Stimulated activated CD4-positive, alpha-beta T cell treated with anti-CD3 and anti-CD28 coated beads, Interleukin-4, amount 100 ng/mL, for 48 hours (primary cell): Measurements from ENCODE around the gene TGM5.

ENCODE experiments used
- DNase-seq, 2 donors: peaks; one replicate each; pipeline ENCODE4 v3.0.0-alpha.2; 2020; ENCODE audit warnings: low read depth in 2 of 2

The TGM5 gene

GRCh38 chr15:43193710-43194109 is 73.0 kb downstream of the TGM5 start:
- no peak for DNase-seq

- no peak for DNase-seq
Measured at GRCh38 chr15:43190178-43190577, 76.5 kb downstream of the TGM5 start.

GRCh38 chr15:43189296-43189695 is 77.4 kb downstream of the TGM5 start:
- DNase-seq = no peak

- DNase-seq = no peak
Measured at GRCh38 chr15:43187544-43188155, 79.1 kb downstream of the TGM5 start.

GRCh38 chr15:43186003-43186353 is 80.8 kb downstream of the TGM5 start:
- DNase-seq = peak; percentile 5 to 10

- DNase-seq = peak; percentile 85 to 93
Measured at GRCh38 chr15:43185157-43186002, 81.3 kb downstream of the TGM5 start, which contains the start of gene CCNDBP1. Gene CCNDBP1, plus strand, starts transcription at chr15:43185403. Its CDS starts 96 bp downstream, at chr15:43185499.

GRCh38 chr15:43184407-43185124 is 82.2 kb downstream of the TGM5 start:
- DNase-seq = no peak

GRCh38 chr15:43183270-43183669 is 83.5 kb downstream of the TGM5 start:
- DNase-seq = no peak
